ENCODE data around the gene LGALS3BP.

GRCh38 chr17:79001190-79002020 lies 21.7 kb upstream of the LGALS3BP start:
- TF ChIP-seq POLR2A (IDR thresholded peaks at IDR 0.05) (no peak), CTCF (IDR thresholded peaks at IDR 0.05) (no peak)
